Endothelial cell of umbilical vein (primary cell): ENCODE measurements around the gene ADPRH. TPM values are rescaled to one million over a fixed set of nuclear protein-coding genes. Genes with fewer than 3 reads are reported as not detected.

Experiments used
- BruUV-seq: library from RNA; stranded (reverse); fragments of 400-500 nt; replicated peaks from 2 replicates; lab custom pipeline; 2021; lab: Mats Ljungman, UMichigan
- CTCF ChIA-PET: fragments of 300-600, 350-600 bp; sonication (Branson Sonifier 250); formaldehyde crosslinking; loops from one replicate; lab custom pipeline; 2021; ENCODE audit warnings: antibody characterized with exemption, inconsistent platforms; lab: Charles Lee
- POLR2A ChIA-PET: fragments of 300-600, 350-600 bp; sonication (Branson Sonifier 250); formaldehyde crosslinking; loops from one replicate; lab custom pipeline; 2021; ENCODE audit warnings: antibody characterized with exemption, inconsistent platforms; lab: Charles Lee
- DNase-seq: peaks from one replicate; pipeline ENCODE4 v3.0.0-alpha.2; 2011; ENCODE audit warnings: low read depth, low spot score
- FAIRE-seq: peaks from 2 replicates; lab custom pipeline; 2011; peaks lifted over from hg19 to GRCh38; lab: Jason Lieb, UNC
- H2AFZ ChIP-seq: 2 replicates; pipeline ENCODE4 v1.6.0; 2012; ENCODE audit warnings: low read depth, low read length, control low read depth, inconsistent platforms
- H3K27ac ChIP-seq: 2 replicates; pipeline ENCODE4 v1.5.1; 2011; ENCODE audit warnings: low read depth, mild to moderate bottlenecking, control low read depth, low read length, moderate library complexity; ENCODE audit not compliant: insufficient read depth
- H3K27me3 ChIP-seq, 2 experiments: 2 replicates each; pipeline versions ENCODE4 v1.6.0 to v1.6.1; 2011; ENCODE audit warnings: low read length in 2 of 2, mixed read lengths in 1 of 2; ENCODE audit not compliant: control insufficient read depth in 2 of 2, insufficient read depth in 2 of 2
- H3K36me3 ChIP-seq, 2 experiments: 2 replicates in 1 of 2; 3 replicates in 1 of 2; pipeline ENCODE4 v1.5.1; 2011; ENCODE audit warnings: low read length in 2 of 2, mild to moderate bottlenecking in 1 of 2, moderate library complexity in 1 of 2; ENCODE audit not compliant: control insufficient read depth in 2 of 2, insufficient read depth in 2 of 2; ENCODE audit errors: extremely low read depth in 1 of 2
- H3K4me1 ChIP-seq: 3 replicates; pipeline ENCODE4 v1.5.1; 2011; ENCODE audit warnings: mild to moderate bottlenecking, low read length; ENCODE audit not compliant: control insufficient read depth, insufficient read depth; ENCODE audit errors: extremely low read depth
- H3K4me2 ChIP-seq: 2 replicates; pipeline ENCODE4 v1.6.1; 2011; ENCODE audit warnings: low read length, control low read depth, mixed read lengths; ENCODE audit not compliant: insufficient read depth
- H3K4me3 ChIP-seq, 3 experiments: fragments of 200-600 bp in 1 of 3; sonication (generic), shearing (Covaris generic) in 1 of 3; replicated peaks in 1 of 3; 2 replicates each; pipeline ENCODE4 v1.5.1; 2011 to 2016; ENCODE audit warnings: control low read depth in 3 of 3, low read length in 3 of 3, mild to moderate bottlenecking in 2 of 3, inconsistent platforms in 1 of 3, low read depth in 1 of 3, moderate library complexity in 1 of 3; ENCODE audit not compliant: insufficient read depth in 1 of 3
- H3K79me2 ChIP-seq: 2 replicates; pipeline ENCODE4 v1.6.0; 2012; ENCODE audit warnings: low read length, inconsistent platforms; ENCODE audit not compliant: control insufficient read depth, insufficient read depth
- H3K9ac ChIP-seq: replicated peaks from 2 replicates; pipeline ENCODE3; 2011; ENCODE audit warnings: low read length, control low read depth; ENCODE audit not compliant: insufficient read depth; ENCODE audit errors: extremely low read depth
- H3K9me1 ChIP-seq: replicated peaks from 3 replicates; pipeline ENCODE4 v1.6.0; 2011; ENCODE audit warnings: mild to moderate bottlenecking, low read length; ENCODE audit not compliant: control insufficient read depth, insufficient read depth; ENCODE audit errors: extremely low read depth
- H3K9me3 ChIP-seq: replicated peaks from 2 replicates; pipeline ENCODE4 v1.5.1; 2012; ENCODE audit warnings: low read length, inconsistent platforms; ENCODE audit not compliant: control insufficient read depth, insufficient read depth
- H4K20me1 ChIP-seq: replicated peaks from 2 replicates; pipeline ENCODE3; 2011; ENCODE audit warnings: mild to moderate bottlenecking, low read length; ENCODE audit not compliant: control insufficient read depth, insufficient read depth; ENCODE audit errors: extremely low read depth
- EZH2 ChIP-seq: IDR thresholded peaks from 2 replicates; pipeline ENCODE4 v1.6.1; 2012; ENCODE audit warnings: borderline replicate concordance, low read depth, mild to moderate bottlenecking, moderate library complexity, low read length, inconsistent platforms; ENCODE audit not compliant: severe bottlenecking
- FOS ChIP-seq: IDR thresholded peaks from 2 replicates; pipeline ENCODE4 v1.6.1; 2011; ENCODE audit warnings: mild to moderate bottlenecking, low read length, moderate library complexity, borderline replicate concordance; ENCODE audit not compliant: insufficient read depth
- GATA2 ChIP-seq: IDR thresholded peaks from 2 replicates; pipeline ENCODE4 v1.7.0; 2011; ENCODE audit warnings: low read depth, mild to moderate bottlenecking, moderate library complexity, mixed read lengths, low read length; ENCODE audit not compliant: insufficient read length, insufficient read depth
- JUN ChIP-seq: IDR thresholded peaks from 2 replicates; pipeline ENCODE4 v1.6.1; 2011; ENCODE audit warnings: borderline replicate concordance, low read depth; ENCODE audit not compliant: insufficient read length, insufficient read depth
- MYC ChIP-seq: IDR thresholded peaks from one replicate; pipeline ENCODE4 v1.6.1; 2011; ENCODE audit warnings: mild to moderate bottlenecking, low read depth, low read length
- POLR2A ChIP-seq: IDR thresholded peaks from 2 replicates; pipeline ENCODE4 v1.6.1; 2012; ENCODE audit warnings: low read depth, mild to moderate bottlenecking, control low read depth, low read length
- POLR2AphosphoS5 ChIP-seq: IDR thresholded peaks from 2 replicates; pipeline ENCODE4 v1.6.1; 2012; ENCODE audit warnings: low read depth, mild to moderate bottlenecking, control low read depth, low read length, moderate library complexity; ENCODE audit not compliant: insufficient read depth
- dilution Hi-C: fragments of 300-500 bp; cut with MboI; formaldehyde crosslinking; loops from one replicate; pipeline ENCODE4 v1.15.0; 2019; ENCODE audit warnings: low sequenced_read_pairs; ENCODE audit not compliant: extremely low pct_ligation_motif_present
- intact Hi-C: fragments of 100-400 bp; cut with micrococcal nuclease; formaldehyde crosslinking; loops from one replicate; pipeline ENCODE4 v1.10.0; 2022
- polyA plus RNA-seq, 4 experiments: library from polyadenylated mRNA; depleted of rRNA in 3 of 4; stranded (reverse) in 3 of 4; unstranded in 1 of 4; fragments of >200 nt; gene quantifications; 2 replicates each; pipeline versions ENCODE4 v1.2.1 to v1.2.3, GENCODE V29; 2011 to 2012; ENCODE audit warnings: missing spikeins in 1 of 4
- total RNA-seq: library from RNA; stranded (reverse); gene quantifications from 2 replicates; pipeline ENCODE4 v1.2.3, GENCODE V29; 2021
- TF ChIP-seq, protein P1 (sequence below): IDR thresholded peaks from 2 replicates; pipeline ENCODE4 v1.6.1; 2011; ENCODE audit not compliant: insufficient read depth, insufficient read length
- TF ChIP-seq, protein P2 (sequence below), 2 donors: IDR thresholded peaks; 1 replicate in 1 of 2; 2 replicates in 1 of 2; pipeline ENCODE4 v1.5.1; 2011; ENCODE audit warnings: low read length in 2 of 2, mild to moderate bottlenecking in 2 of 2, moderate library complexity in 2 of 2, control low read depth in 1 of 2, inconsistent platforms in 1 of 2, low read depth in 1 of 2; ENCODE audit not compliant: insufficient read depth in 1 of 2; ENCODE audit errors: extremely low read depth in 1 of 2

ADPRH gene
- total and polyA plus RNA-seq, 2 donors (not counting 3 experiments of a cell fraction or from before 2014, with no cell fraction given), result 3.5 to 8.0 TPM

DNA sequence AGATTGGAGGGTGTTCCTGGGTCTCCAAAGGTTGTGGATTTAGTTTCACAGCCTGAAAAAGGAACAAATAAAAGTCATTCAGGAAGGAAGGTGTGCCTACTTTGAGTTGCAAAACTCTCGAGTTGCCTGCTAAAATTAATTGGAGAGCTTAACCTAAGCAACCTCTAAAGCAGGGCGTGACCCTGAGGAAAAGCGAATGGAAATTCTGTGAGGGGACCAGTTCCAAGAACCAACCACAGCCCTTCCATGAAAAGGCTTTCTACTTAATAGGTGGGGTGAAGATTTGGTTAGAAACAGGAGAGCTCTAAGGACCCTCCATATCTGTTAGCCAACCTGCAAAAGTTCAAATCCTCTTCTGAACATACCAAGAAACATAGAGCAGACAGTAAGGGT, 21.4 kb upstream of the ADPRH start:
- intact Hi-C loops, result loop anchor here (10.0 kb wide), 1 partner anchor 283 kb away; no protein-coding TSS in a partner anchor

More for the DNA sequence above, 21.4 kb upstream of the ADPRH start:
- CTCF ChIA-PET, result no interaction called here
- Histone ChIP-seq H3K4me1 (no peaks in the 10 kb centered on the region), H3K9ac (no peak overlapping the region), H3K79me2 (no peaks in the 10 kb centered on the region), H2AFZ (no peak overlapping the region), H3K4me2 (no peak overlapping the region), H3K27ac (no peak overlapping the region), H4K20me1 (no peaks in the 10 kb centered on the region), H3K4me3 (no peak overlapping the region), H3K36me3 (no peaks in the 10 kb centered on the region), H3K9me3 (no peaks in the 10 kb centered on the region), H3K27me3 (peaks cover 0 to 13% of the 10 kb centered on the region in 2 experiments), H3K9me1 (no peaks in the 10 kb centered on the region)
- dilution Hi-C loops, result no loop called here
- no peak for FAIRE-seq
- BruUV-seq, result no TSS peak
- no peak for DNase-seq
- TF ChIP-seq, protein P1, sequence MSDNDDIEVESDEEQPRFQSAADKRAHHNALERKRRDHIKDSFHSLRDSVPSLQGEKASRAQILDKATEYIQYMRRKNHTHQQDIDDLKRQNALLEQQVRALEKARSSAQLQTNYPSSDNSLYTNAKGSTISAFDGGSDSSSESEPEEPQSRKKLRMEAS, result no peak
- no peak for TF ChIP-seq MYC
- no peak for TF ChIP-seq GATA2
- no peak for TF ChIP-seq FOS
- no peak for TF ChIP-seq EZH2
- TF ChIP-seq, protein P2, sequence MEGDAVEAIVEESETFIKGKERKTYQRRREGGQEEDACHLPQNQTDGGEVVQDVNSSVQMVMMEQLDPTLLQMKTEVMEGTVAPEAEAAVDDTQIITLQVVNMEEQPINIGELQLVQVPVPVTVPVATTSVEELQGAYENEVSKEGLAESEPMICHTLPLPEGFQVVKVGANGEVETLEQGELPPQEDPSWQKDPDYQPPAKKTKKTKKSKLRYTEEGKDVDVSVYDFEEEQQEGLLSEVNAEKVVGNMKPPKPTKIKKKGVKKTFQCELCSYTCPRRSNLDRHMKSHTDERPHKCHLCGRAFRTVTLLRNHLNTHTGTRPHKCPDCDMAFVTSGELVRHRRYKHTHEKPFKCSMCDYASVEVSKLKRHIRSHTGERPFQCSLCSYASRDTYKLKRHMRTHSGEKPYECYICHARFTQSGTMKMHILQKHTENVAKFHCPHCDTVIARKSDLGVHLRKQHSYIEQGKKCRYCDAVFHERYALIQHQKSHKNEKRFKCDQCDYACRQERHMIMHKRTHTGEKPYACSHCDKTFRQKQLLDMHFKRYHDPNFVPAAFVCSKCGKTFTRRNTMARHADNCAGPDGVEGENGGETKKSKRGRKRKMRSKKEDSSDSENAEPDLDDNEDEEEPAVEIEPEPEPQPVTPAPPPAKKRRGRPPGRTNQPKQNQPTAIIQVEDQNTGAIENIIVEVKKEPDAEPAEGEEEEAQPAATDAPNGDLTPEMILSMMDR (IDR thresholded peaks at IDR 0.05; ENCODE audit: extremely low read depth in 1 of 2, insufficient read depth in 1 of 2, low read depth in 1 of 2, low read length in 2 of 2), result no peak
- no peak for TF ChIP-seq POLR2A
- no peak for TF ChIP-seq POLR2AphosphoS5
- TF ChIP-seq JUN, result no peak
- POLR2A ChIA-PET, result no interaction called here
